PC-3 (cell line): ENCODE data around the gene TTC7B. TPM values are rescaled to one million over a fixed set of nuclear protein-coding genes. Genes with fewer than 3 reads are reported as not detected.

ENCODE experiments used
- ATAC-seq: fragments of 200-7000 bp; cut with Tn5 transposase; 2 replicates; pipeline ENCODE4 v1.9.1; 2020; ENCODE audit warnings: mild to moderate bottlenecking, moderate library complexity
- BruUV-seq: library from RNA; stranded (reverse); fragments of 400-500 nt; replicated peaks from 2 replicates; lab custom pipeline; 2021; lab: Mats Ljungman, UMichigan
- CTCF ChIA-PET: fragments of 300-600 bp; sonication (Branson Sonifier 250); formaldehyde crosslinking; loops from one replicate; lab custom pipeline; 2022; ENCODE audit warnings: antibody characterized with exemption; lab: Charles Lee
- POLR2A ChIA-PET: fragments of 300-600 bp; sonication (Branson Sonifier 250); formaldehyde crosslinking; loops from one replicate; lab custom pipeline; 2022; ENCODE audit warnings: antibody characterized with exemption; ENCODE audit not compliant: unreplicated experiment; lab: Charles Lee
- DNase-seq: peaks from one replicate; pipeline ENCODE4 v3.0.0-alpha.2; 2015
- H2AFZ ChIP-seq: fragments of 300-600 bp; sonication (generic); 2 replicates; pipeline ENCODE4 v1.6.0; 2016; ENCODE audit warnings: antibody characterized with exemption, low read length
- H3F3A ChIP-seq: fragments of 300-600 bp; sonication (generic); one replicate; pipeline ENCODE4 v1.6.0; 2017; ENCODE audit warnings: antibody characterized with exemption, low read length, control low read depth, mild to moderate bottlenecking; ENCODE audit not compliant: unreplicated experiment
- H3K27ac ChIP-seq: fragments of 300-600 bp; sonication (generic); 2 replicates; pipeline ENCODE4 v1.5.1; 2016; ENCODE audit warnings: mild to moderate bottlenecking, low read length
- H3K27me3 ChIP-seq: fragments of 300-600 bp; sonication (generic); 2 replicates; pipeline ENCODE4 v1.6.1; 2016; ENCODE audit warnings: low read length, mixed read lengths
- H3K36me3 ChIP-seq: fragments of 300-600 bp; sonication (generic); 2 replicates; pipeline ENCODE4 v1.6.1; 2016; ENCODE audit warnings: low read depth, mixed run types, low read length, mixed read lengths
- H3K4me1 ChIP-seq: fragments of 300-600 bp; sonication (generic); 2 replicates; pipeline ENCODE4 v1.5.1; 2016; ENCODE audit warnings: low read length; ENCODE audit not compliant: insufficient read depth
- H3K4me2 ChIP-seq: fragments of 300-600 bp; sonication (generic); 2 replicates; pipeline ENCODE4 v1.6.0; 2016; ENCODE audit warnings: low read length
- H3K4me3 ChIP-seq: fragments of 300-600 bp; sonication (generic); 2 replicates; pipeline ENCODE4 v1.5.1; 2016; ENCODE audit warnings: mild to moderate bottlenecking, low read length, mixed read lengths
- H3K79me2 ChIP-seq: fragments of 300-600 bp; sonication (generic); 2 replicates; pipeline ENCODE4 v1.6.1; 2017; ENCODE audit warnings: low read length, mixed read lengths
- H3K9ac ChIP-seq: fragments of 300-600 bp; sonication (generic); 2 replicates; pipeline ENCODE4 v1.6.0; 2016; ENCODE audit warnings: mild to moderate bottlenecking, low read length
- H3K9me2 ChIP-seq: fragments of 300-600 bp; sonication (generic); replicated peaks from 2 replicates; pipeline ENCODE4 v1.6.1; 2016; ENCODE audit warnings: mixed run types, low read length, mixed read lengths
- H3K9me3 ChIP-seq: fragments of 300-600 bp; sonication (generic); 2 replicates; pipeline ENCODE4 v1.6.1; 2016; ENCODE audit warnings: low read length, mixed read lengths
- H4K20me1 ChIP-seq: fragments of 300-600 bp; sonication (generic); 2 replicates; pipeline ENCODE4 v1.6.1; 2016; ENCODE audit warnings: low read length, mixed read lengths
- CTCF ChIP-seq: fragments of 300-600 bp; sonication (generic); conservative IDR thresholded peaks from 2 replicates; pipeline ENCODE4 v1.5.1; 2017; ENCODE audit warnings: antibody characterized with exemption, low read depth, mild to moderate bottlenecking, low read length
- EZH2 ChIP-seq: fragments of 300-600 bp; sonication (generic); IDR thresholded peaks from one replicate; pipeline ENCODE4 v1.6.1; 2017; ENCODE audit warnings: antibody characterized with exemption, mild to moderate bottlenecking, low read length; ENCODE audit not compliant: unreplicated experiment
- EZH2phosphoT487 ChIP-seq: fragments of 300-600 bp; sonication (generic); IDR thresholded peaks from 2 replicates; pipeline ENCODE4 v1.6.1; 2018; ENCODE audit warnings: mild to moderate bottlenecking, antibody characterized with exemption, low read length, borderline replicate concordance
- intact Hi-C: fragments of 100-400 bp; cut with micrococcal nuclease; formaldehyde crosslinking; loops from 2 replicates; pipeline ENCODE4 v1.9.0; 2023
- total RNA-seq: library from RNA; depleted of rRNA; stranded (reverse); fragments of >200 nt; gene quantifications from 2 replicates; pipeline ENCODE4 v1.2.3, GENCODE V29; 2014

Gene TTC7B
- total RNA-seq, 1 experiment from 2014 or later: 45.6 TPM

- BruUV-seq: no TSS peak
- intact Hi-C loops: no loop called here
- H2AFZ ChIP-seq: no peak overlapping the region
- peak; percentile 36 for DNase-seq
- H3K79me2 ChIP-seq: no peaks in the 10 kb centered on the region
- POLR2A ChIA-PET: no interaction called here
- no peaks in the 10 kb centered on the region for H3K9me2 ChIP-seq
- no peaks in the 10 kb centered on the region for H3F3A ChIP-seq
- H3K9ac ChIP-seq: no peak overlapping the region
- H3K4me1 ChIP-seq: peaks cover 45% of the 10 kb centered on the region
- no peak overlapping the region for H3K27ac ChIP-seq
- CTCF ChIA-PET: interaction anchor here (1.1 kb wide), 1 partner anchor 100 kb away, joined by 3 read pairs; no protein-coding TSS in a partner anchor
- H3K27me3 ChIP-seq: 0 out of 2 replicates have a peak, but pooled peaks cover 4% of the 10 kb centered on the region
- H3K4me3 ChIP-seq: no peak overlapping the region
- no peaks in the 10 kb centered on the region for H3K9me3 ChIP-seq
- H3K4me2 ChIP-seq: peak overlapping the region; percentile 53
- no peaks in the 10 kb centered on the region for H4K20me1 ChIP-seq
- no peak for ATAC-seq
- no peak for TF ChIP-seq EZH2
- TF ChIP-seq EZH2phosphoT487: no peak
- TF ChIP-seq CTCF: peak; percentile 45
- no peaks in the 10 kb centered on the region for H3K36me3 ChIP-seq
Measured at GRCh38 chr14:90509403-90509802, 306.8 kb downstream of the TTC7B start.

- no peaks in the 10 kb centered on the region for H3K36me3 ChIP-seq
- TF ChIP-seq CTCF (no peak), EZH2 (no peak), EZH2phosphoT487 (no peak)
- H3K9ac ChIP-seq: no peak overlapping the region
- CTCF ChIA-PET: interaction anchor here (1.1 kb wide), 1 partner anchor 99 kb away, joined by 3 read pairs; no protein-coding TSS in a partner anchor
- H3K4me3 ChIP-seq: 0 out of 2 replicates have a peak overlapping the region, but pooled peaks have one; percentile 6
- intact Hi-C loops: no loop called here
- peak overlapping the region; percentile 60 for H2AFZ ChIP-seq
- H3K4me2 ChIP-seq: peak overlapping the region; percentile 53
- no peaks in the 10 kb centered on the region for H3F3A ChIP-seq
- H3K4me1 ChIP-seq: peaks cover 38% of the 10 kb centered on the region
- no peaks in the 10 kb centered on the region for H4K20me1 ChIP-seq
- no peaks in the 10 kb centered on the region for H3K9me2 ChIP-seq
- no peak overlapping the region for H3K27ac ChIP-seq
- ATAC-seq (peak; percentile 2; the same call in 1 of the 2 replicates), DNase-seq (peak; percentile 70)
- H3K27me3 ChIP-seq: 0 out of 2 replicates have a peak, but pooled peaks cover 4% of the 10 kb centered on the region
- no peaks in the 10 kb centered on the region for H3K9me3 ChIP-seq
- no TSS peak for BruUV-seq
- POLR2A ChIA-PET: no interaction called here
- H3K79me2 ChIP-seq: no peaks in the 10 kb centered on the region
Measured at GRCh38 chr14:90508536-90509254, 307.5 kb downstream of the TTC7B start.

GRCh38 chr14:90508036-90508435 lies 308.2 kb downstream of the TTC7B start:
- no TSS peak for BruUV-seq
- H3K4me2 ChIP-seq: no peak overlapping the region
- no peak overlapping the region for H3K4me3 ChIP-seq
- DNase-seq (no peak), ATAC-seq (no peak)
- no peaks in the 10 kb centered on the region for H3K9me3 ChIP-seq
- no peaks in the 10 kb centered on the region for H3K79me2 ChIP-seq
- peaks cover 31% of the 10 kb centered on the region for H3K4me1 ChIP-seq
- H3K27ac ChIP-seq: no peak overlapping the region
- CTCF ChIA-PET: no interaction called here
- no peaks in the 10 kb centered on the region for H3K36me3 ChIP-seq
- intact Hi-C loops: no loop called here
- 0 out of 2 replicates have a peak, but pooled peaks cover 4% of the 10 kb centered on the region for H3K27me3 ChIP-seq
- no peaks in the 10 kb centered on the region for H3F3A ChIP-seq
- no peak for TF ChIP-seq EZH2phosphoT487
- no peak for TF ChIP-seq CTCF
- no peak for TF ChIP-seq EZH2
- no peaks in the 10 kb centered on the region for H3K9me2 ChIP-seq
- H2AFZ ChIP-seq: no peak overlapping the region
- H3K9ac ChIP-seq: no peak overlapping the region
- H4K20me1 ChIP-seq: no peaks in the 10 kb centered on the region
- POLR2A ChIA-PET: no interaction called here
